Calu3 (cell line): ENCODE data around the gene NT5C1A. TPM values are rescaled to one million over a fixed set of nuclear protein-coding genes. Genes with fewer than 3 reads are reported as not detected.

Experiments used
- BruUV-seq: library from RNA; stranded (reverse); fragments of 400-500 nt; replicated peaks from 2 replicates; lab custom pipeline; 2021; lab: Mats Ljungman, UMichigan
- CTCF ChIA-PET: fragments of 300-600 bp; sonication (Branson Sonifier 250); formaldehyde crosslinking; loops from one replicate; lab custom pipeline; 2022; ENCODE audit warnings: antibody characterized with exemption; lab: Charles Lee
- DNase-seq: peaks from one replicate; pipeline ENCODE4 v3.0.0; 2022
- H3K27ac Mint-ChIP-seq: one replicate; pipeline ENCODE4 v1.8.0; 2022; ENCODE audit warnings: mixed read lengths; ENCODE audit not compliant: unreplicated experiment
- H3K27me3 Mint-ChIP-seq: one replicate; pipeline ENCODE4 v1.8.0; 2022; ENCODE audit warnings: mixed read lengths; ENCODE audit not compliant: unreplicated experiment
- H3K36me3 Mint-ChIP-seq: one replicate; pipeline ENCODE4 v1.8.0; 2022; ENCODE audit warnings: mild to moderate bottlenecking, moderate library complexity, mixed read lengths; ENCODE audit not compliant: insufficient read depth, unreplicated experiment
- H3K4me1 Mint-ChIP-seq: one replicate; pipeline ENCODE4 v1.8.0; 2022; ENCODE audit warnings: mild to moderate bottlenecking, low read depth, mixed read lengths; ENCODE audit not compliant: unreplicated experiment
- H3K4me3 Mint-ChIP-seq: one replicate; pipeline ENCODE4 v1.8.0; 2022; ENCODE audit warnings: mild to moderate bottlenecking, low read depth, moderate library complexity, mixed read lengths; ENCODE audit not compliant: unreplicated experiment
- H3K9me3 Mint-ChIP-seq: one replicate; pipeline ENCODE4 v1.8.0; 2022; ENCODE audit warnings: low read depth, mixed read lengths; ENCODE audit not compliant: unreplicated experiment
- intact Hi-C: fragments of 100-400 bp; cut with micrococcal nuclease; formaldehyde crosslinking; loops from one replicate; pipeline ENCODE4 v1.10.0; 2022; ENCODE audit not compliant: unreplicated experiment
- total RNA-seq: library from RNA; stranded (reverse); gene quantifications from 2 replicates; pipeline ENCODE4 v1.2.3, GENCODE V29; 2022
- TF ChIP-seq, protein P1 (sequence below): fragments of 200-600 bp; IDR thresholded peaks from one replicate; pipeline ENCODE4 v1.8.0; 2022; ENCODE audit warnings: antibody characterized with exemption; ENCODE audit not compliant: unreplicated experiment

Gene NT5C1A
- total RNA-seq, 1 experiment from 2014 or later = not detected

DNA sequence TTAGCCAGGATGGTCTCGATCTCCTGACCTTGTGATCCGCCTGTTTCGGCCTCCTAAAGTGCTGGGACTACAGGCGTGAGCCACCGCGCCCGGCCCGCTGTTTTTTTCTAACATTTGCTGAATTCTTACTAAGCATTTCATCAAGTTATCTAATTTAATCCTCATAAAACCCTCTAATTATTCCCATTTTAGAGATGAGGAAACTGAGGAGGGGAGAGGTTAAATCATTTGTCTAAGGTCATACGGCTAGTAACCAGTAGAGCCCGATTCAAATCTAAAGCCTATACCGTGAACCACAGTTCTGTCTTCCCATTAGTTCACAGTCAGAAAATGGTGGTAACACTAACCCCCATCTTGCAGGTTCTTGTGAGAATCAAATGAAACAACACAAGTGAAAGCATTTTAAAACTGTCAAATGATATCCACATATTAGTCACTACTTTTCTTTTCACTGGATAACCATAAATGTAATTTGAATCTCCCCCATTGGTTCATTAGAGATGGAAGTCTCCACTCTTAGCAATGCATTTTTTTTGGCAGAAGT is 43.0 kb downstream of the NT5C1A start:
- DNase-seq = no peak
- intact Hi-C loops = no loop called here
- Mint-ChIP-seq H3K4me1 (peaks cover 6% of the 10 kb centered on the region), H3K36me3 (no peaks in the 10 kb centered on the region), H3K9me3 (no peaks in the 10 kb centered on the region), H3K27me3 (peaks cover 88% of the 10 kb centered on the region), H3K4me3 (no peak overlapping the region), H3K27ac (no peak overlapping the region)
- CTCF ChIA-PET = no interaction called here
- BruUV-seq = no TSS peak
- TF ChIP-seq, protein P1, sequence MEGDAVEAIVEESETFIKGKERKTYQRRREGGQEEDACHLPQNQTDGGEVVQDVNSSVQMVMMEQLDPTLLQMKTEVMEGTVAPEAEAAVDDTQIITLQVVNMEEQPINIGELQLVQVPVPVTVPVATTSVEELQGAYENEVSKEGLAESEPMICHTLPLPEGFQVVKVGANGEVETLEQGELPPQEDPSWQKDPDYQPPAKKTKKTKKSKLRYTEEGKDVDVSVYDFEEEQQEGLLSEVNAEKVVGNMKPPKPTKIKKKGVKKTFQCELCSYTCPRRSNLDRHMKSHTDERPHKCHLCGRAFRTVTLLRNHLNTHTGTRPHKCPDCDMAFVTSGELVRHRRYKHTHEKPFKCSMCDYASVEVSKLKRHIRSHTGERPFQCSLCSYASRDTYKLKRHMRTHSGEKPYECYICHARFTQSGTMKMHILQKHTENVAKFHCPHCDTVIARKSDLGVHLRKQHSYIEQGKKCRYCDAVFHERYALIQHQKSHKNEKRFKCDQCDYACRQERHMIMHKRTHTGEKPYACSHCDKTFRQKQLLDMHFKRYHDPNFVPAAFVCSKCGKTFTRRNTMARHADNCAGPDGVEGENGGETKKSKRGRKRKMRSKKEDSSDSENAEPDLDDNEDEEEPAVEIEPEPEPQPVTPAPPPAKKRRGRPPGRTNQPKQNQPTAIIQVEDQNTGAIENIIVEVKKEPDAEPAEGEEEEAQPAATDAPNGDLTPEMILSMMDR = no peak

DNA sequence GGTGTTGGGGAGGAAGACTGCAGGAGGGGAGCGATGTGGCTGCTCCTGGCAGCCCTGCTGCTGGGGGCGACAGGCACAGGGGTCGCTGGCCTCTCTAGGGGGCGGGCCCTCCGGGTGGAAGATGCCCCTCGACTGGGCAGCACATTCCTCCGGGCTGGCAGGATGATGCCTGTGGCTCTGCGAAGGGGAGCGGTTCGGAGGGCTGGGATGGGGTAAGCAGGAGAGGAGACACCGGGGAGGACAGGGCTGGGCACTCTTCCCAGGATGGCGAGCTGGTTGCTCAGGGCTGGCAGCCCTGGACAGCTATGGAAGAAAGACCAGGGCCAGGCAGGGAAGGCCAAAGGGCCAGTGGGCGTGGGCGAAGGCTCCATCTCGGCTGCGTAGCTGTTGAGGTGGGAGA is 45.3 kb downstream of the NT5C1A start:
- no TSS peak for BruUV-seq
- no peak for DNase-seq
- TF ChIP-seq, protein P1 = no peak
- intact Hi-C loops = no loop called here
- peaks cover 89% of the 10 kb centered on the region for H3K27me3 Mint-ChIP-seq
- no peak overlapping the region for H3K27ac Mint-ChIP-seq
- no peaks in the 10 kb centered on the region for H3K4me1 Mint-ChIP-seq
- H3K4me3 Mint-ChIP-seq = no peak overlapping the region
- CTCF ChIA-PET = no interaction called here
- H3K36me3 Mint-ChIP-seq = no peaks in the 10 kb centered on the region
- H3K9me3 Mint-ChIP-seq = no peaks in the 10 kb centered on the region

DNA sequence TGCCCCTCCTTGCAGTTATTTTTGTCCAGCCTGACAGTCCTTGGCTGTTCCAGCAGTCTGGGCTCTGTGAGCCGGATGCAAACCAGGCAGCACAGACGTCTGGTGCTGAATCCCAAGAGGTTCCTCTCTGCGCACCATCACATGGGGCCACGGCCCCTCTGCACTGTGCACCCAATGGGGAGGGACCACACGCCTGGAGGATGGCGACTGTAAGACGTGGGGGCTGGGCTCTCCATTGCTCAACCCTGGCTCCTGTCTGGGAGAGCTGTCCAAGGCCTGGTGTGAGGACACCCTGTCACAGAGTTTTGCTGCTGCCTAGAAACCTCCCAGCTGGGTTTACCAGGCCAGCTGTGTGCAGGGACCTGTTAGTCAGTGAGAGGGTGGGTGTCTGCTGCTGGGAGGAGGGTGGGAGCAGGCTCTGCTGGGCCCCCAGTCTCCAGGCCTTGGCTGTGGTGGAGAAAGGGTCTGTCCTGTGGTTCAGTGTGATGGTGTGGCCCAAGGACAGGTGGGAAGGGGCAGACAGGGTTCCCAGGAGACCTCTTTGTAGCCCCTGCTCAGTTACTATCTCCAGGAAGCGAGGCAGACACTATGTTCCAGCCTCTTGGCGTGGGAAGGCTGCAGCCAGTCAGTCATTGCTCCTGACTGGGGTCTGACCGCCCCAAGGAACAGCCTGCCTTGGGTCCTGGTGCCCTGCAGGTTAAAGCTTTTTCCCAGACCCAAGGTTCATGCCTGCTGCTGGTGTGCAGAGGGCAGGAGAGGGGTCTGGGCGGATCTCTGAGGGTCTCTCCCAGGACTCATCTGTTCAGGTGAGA is 46.2 kb downstream of the NT5C1A start:
- Mint-ChIP-seq H3K4me1 (no peaks in the 10 kb centered on the region), H3K9me3 (no peaks in the 10 kb centered on the region), H3K4me3 (no peak overlapping the region), H3K27ac (no peak overlapping the region), H3K27me3 (peaks cover 79% of the 10 kb centered on the region), H3K36me3 (no peaks in the 10 kb centered on the region)
- TF ChIP-seq, protein P1 = no peak
- CTCF ChIA-PET = interaction anchor here (0.5 to 0.6 kb wide), 2 partner anchors 366 to 1688 kb away, joined by 3 to 6 read pairs; no protein-coding TSS in a partner anchor
- intact Hi-C loops = no loop called here
- no peak for DNase-seq
- BruUV-seq = no TSS peak

DNA sequence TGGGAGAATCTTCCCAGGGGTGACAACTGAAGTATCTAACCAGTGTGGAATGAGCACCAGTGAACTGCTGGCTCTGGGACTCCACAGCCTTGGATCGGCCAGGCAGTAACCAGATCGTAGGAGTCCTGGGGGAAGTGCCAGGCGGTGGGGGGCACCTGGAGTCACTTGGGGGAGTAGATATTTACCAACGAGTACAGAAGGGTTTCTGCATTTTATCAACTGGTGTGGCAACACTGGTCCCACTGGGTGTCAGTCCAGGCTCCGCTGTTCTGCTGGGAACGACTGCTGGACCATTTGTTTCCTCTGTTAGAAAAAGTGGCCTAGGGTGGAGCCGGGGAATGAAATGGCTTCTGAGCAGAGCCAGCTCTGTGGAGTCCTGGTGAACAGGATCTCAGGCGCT is 46.9 kb downstream of the NT5C1A start:
- BruUV-seq = no TSS peak
- Mint-ChIP-seq H3K9me3 (no peaks in the 10 kb centered on the region), H3K27me3 (peaks cover 72% of the 10 kb centered on the region), H3K36me3 (no peaks in the 10 kb centered on the region), H3K4me3 (no peak overlapping the region), H3K27ac (no peak overlapping the region), H3K4me1 (no peaks in the 10 kb centered on the region)
- TF ChIP-seq, protein P1 = no peak
- DNase-seq = no peak
- intact Hi-C loops = no loop called here
- CTCF ChIA-PET = interaction anchor here (0.5 to 0.6 kb wide), 2 partner anchors 367 to 1687 kb away, joined by 3 to 6 read pairs; no protein-coding TSS in a partner anchor
